HG03457 (cell line): ENCODE data around the gene FZR1.
"Not testable (repeated sequence)": the region's sequence is repeated elsewhere in the genome, so short reads cannot be mapped to it uniquely, and the experiment has no call there.

Experiments used
- ATAC-seq: cut with Tn5 transposase; IDR thresholded peaks from one replicate; pipeline ENCODE4 v1.9.1; 2021; ENCODE audit warnings: moderate number of reproducible peaks; ENCODE audit not compliant: unreplicated experiment

Gene FZR1

GRCh38 chr19:3494051-3494450 lies 12.1 kb upstream of the FZR1 start:
- no peak for ATAC-seq

GRCh38 chr19:3494559-3494958 lies 11.6 kb upstream of the FZR1 start:
- no peak for ATAC-seq

- ATAC-seq: no peak
These were observed 9.5 kb upstream of the FZR1 start for GRCh38 chr19:3496392-3497273.

- ATAC-seq: no peak
These were observed 8.2 kb upstream of the FZR1 start for GRCh38 chr19:3497757-3498520.

DNA sequence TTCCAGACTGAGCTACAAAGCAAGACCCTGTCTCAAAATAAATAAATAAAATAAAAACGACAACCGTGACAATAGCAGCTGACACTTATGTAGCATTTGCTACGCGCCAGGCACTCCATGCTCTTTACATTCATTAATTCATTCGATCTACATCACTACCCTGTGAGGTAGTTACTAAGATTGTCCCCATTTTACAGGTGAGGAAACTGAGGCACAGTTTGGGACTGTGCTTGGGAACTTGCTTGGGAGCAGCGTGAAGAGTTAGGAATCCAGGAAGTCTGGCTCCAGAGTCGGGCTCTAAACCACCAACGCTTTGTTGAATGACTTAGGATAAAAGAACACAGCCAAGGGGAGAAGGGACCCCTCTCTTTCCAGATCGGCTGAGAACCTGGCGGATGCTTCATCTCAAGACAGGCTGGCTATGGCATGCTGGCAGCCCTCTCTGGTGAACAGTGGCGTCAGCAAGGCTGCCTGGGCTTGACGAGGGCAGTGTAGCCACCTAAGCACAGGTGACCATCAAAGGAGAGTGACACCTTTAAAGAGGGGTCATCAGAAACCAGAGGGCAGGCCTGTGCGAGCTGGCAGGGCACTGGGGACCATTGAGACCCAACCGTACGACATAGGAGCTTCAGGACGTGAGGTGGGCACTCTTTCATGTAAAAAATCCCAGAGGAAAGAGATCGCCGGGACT lies 6.2 kb upstream of the FZR1 start:
- no peak for ATAC-seq

- ATAC-seq: peak; percentile 60
These were observed 5.5 kb upstream of the FZR1 start, which contains the start of gene DOHH for GRCh38 chr19:3500429-3501101. Gene DOHH (minus strand): TSS chr19:3500674. CDS start chr19:3496814, 3,860 bp downstream.

- no peak for ATAC-seq
These were observed 4.3 kb upstream of the FZR1 start for GRCh38 chr19:3501780-3502179.

GRCh38 chr19:3503036-3503572 lies 3.0 kb upstream of the FZR1 start:
- ATAC-seq: no peak

GRCh38 chr19:3504735-3505134 lies 1.4 kb upstream of the FZR1 start:
- ATAC-seq: no peak

DNA sequence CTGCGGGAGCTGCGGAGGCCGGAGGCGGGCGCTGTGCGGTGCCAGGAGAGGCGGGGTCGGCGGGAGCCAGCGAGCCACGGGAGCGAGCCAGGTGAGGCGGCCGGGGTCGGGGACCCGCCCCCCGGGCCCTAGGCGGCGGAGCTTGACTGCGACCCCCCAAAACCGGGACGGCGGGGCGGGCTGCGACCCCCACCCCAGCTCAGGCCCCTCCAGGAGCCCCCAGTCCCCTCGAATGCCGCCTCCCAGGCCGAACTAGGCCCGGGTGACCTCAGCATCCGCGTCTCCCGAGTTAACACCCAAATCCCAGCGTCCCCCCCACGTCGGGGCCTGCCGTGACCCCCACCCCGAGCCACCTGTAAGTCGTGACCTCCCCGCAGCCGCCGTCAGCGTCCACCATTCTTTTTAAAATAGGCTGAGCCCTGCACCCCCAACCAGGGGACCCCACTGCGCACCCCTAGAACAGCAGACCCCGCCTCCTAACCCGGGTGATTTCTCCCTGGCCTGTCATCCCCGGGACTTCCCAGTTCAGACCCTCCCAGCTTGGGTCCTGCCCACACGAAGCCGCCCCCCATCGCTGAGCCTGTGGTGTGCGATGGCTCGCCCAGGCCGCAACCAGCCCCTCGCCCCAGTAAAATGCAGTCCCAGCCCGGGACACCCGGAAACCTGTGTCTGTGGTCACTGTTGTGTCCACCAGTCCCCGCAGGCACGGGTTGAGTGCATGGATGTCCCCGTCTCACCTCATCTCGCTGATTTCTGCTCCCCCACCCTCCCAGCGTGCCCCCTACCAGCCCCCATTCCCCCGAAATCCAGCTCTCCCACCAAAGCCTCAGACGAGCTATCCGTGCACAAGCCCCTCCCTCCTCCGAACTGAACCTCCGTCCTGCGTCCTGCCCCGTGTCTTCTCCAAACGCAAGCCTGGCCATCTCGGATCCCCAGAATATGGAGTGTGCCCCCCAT lies 551 bp downstream of the FZR1 start:
- ATAC-seq: no peak

- ATAC-seq: no peak
These were observed 1.4 kb downstream of the FZR1 start for GRCh38 chr19:3507371-3508120.

DNA sequence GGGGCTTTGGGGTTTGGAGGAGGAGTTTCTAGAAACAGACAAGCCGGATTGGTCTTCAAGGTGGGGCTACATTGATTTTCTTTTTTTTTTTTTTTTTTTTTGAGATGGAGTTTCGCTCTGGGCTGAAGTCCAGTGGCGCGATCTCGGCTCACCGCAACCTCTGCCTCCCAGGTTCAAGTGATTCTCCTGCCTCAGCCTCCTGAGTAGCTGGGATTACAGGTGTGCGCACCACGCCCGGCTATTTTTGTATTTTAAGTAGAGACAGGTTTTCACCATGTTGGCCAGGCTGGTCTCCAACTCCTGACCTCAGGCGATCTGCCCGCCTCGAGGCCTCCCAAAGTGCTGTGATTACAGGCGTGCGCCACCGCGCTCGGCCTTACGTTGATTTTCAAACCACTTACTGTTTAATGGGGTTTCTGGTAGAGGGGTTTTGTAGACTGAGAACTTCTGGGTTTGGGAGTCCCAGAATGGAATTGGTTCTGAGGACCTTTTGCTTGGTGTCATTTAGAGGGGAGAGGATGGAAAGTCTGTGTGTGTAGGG lies 2.1 kb downstream of the FZR1 start:
- not testable (repeated sequence) for ATAC-seq

- no peak for ATAC-seq
These were observed 2.8 kb downstream of the FZR1 start for GRCh38 chr19:3508771-3509535.

DNA sequence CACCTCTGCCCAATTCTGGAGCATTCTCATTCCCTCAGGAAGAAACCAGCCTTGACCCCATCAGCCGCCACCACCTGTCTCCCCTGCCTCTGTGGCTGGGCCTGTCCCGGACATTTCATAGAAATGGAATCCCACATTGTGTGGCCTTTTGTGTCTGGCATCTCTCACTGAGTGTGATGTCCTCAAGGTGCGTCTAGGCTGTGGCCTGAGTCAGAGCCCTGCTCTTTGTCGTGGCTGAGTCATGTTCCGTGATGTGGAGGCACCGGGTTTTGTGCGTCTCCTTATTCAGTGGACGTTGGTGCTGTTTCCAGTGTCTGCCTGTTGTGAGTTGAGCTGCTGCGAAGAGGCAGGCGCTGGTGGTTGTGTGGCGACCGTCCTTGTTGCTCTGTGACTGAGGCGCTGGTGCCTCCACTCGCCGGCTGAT lies 3.5 kb downstream of the FZR1 start:
- ATAC-seq: no peak

- ATAC-seq: no peak
These were observed 4.6 kb downstream of the FZR1 start for GRCh38 chr19:3510727-3511126.

DNA sequence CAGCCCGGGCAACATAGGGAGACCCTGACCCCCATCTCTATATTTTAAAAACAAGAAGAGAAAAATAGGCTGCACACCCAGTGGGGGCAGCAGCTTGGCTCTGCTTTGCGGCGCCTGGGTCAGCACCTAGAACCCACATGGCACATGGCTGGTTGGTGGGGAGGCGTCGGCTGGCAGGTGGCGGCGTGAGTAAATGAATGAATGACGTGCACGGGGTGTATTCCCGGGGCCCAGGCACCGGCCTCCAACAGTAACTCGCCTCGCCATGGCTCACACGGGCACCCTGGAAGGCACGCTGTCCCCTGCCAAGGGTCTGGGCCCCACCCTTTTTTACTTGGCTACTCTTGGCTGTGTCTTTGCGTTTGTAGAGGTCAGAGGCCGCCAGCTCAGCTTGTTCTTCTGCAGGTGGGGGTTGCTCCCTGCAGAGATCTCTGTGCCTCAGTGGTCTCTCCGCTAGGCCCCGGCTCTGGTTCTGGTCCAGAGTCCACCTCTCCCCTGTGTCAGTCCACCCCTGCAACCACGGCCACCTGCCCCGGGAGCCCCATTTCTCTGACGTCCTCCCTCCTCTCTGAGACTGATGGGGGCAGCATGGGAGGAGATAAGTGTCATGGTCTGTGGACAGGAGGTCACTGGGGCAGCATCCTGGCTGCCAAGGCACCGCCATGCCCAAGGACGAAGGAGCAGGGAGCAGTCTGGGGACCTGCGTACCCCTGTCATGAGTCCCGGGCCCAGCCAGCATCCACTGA lies 5.6 kb downstream of the FZR1 start:
- no peak for ATAC-seq
